Spleen (tissue), 7 donors: ENCODE data around the gene MEFV.

Experiments used
- POLR2A ChIP-seq, 3 donors: fragments of 450-650 bp; IDR thresholded peaks; one replicate each; pipeline ENCODE4 v1.5.1; 2017; ENCODE audit warnings: antibody characterized with exemption in 3 of 3, mild to moderate bottlenecking in 1 of 3
- POLR2AphosphoS5 ChIP-seq, 3 donors: sonication (generic); formaldehyde crosslinking; IDR thresholded peaks; one replicate each; pipeline ENCODE4 v1.5.1; 2017; ENCODE audit warnings: antibody characterized with exemption in 3 of 3
- TF ChIP-seq, protein P1 (sequence below), 11 experiments: fragments of 200-600 bp in 7 of 11; fragments of 450-650 bp in 4 of 11; sonication (generic) in 4 of 11; IDR thresholded peaks in 8 of 11; conservative IDR thresholded peaks in 3 of 11; 1 replicate in 7 of 11; 2 replicates in 4 of 11; pipeline versions ENCODE4 v1.4.0 to v1.8.0; 2016 to 2021; ENCODE audit warnings: antibody characterized with exemption in 11 of 11, inconsistent platforms in 4 of 11, mild to moderate bottlenecking in 1 of 11
- donor health status: DM: no; HTN: no; CAD: no; lungs with moderate emphysema.
- donor health status: DM: no; HTN: no; CAD: no.
- donor health status: DM: no; HTN: no; CAD: no.

DNA sequence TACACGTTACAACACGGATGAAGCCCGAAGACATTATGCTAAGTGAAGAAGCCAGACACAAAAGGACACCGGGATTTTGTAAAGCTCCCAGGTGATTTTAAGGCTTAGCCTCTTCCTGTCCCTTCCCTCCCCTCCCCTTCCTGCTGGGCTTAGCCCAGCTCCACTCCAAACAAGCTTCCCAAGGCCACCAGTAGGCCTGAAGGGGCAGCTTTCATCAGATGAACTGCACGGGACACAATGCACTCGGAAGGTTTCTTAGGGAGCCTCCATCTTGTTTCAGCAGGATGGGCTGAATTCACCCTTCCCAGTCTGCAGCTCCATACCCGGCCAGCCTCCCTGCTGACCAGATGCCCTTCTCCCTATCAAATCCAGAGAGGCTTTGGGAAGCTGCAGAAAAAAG lies 10.4 kb downstream of the MEFV start:
- no peak for TF ChIP-seq POLR2AphosphoS5 (IDR thresholded peaks at IDR 0.05)
- TF ChIP-seq POLR2A (IDR thresholded peaks at IDR 0.05): no peak
- TF ChIP-seq, protein P1, sequence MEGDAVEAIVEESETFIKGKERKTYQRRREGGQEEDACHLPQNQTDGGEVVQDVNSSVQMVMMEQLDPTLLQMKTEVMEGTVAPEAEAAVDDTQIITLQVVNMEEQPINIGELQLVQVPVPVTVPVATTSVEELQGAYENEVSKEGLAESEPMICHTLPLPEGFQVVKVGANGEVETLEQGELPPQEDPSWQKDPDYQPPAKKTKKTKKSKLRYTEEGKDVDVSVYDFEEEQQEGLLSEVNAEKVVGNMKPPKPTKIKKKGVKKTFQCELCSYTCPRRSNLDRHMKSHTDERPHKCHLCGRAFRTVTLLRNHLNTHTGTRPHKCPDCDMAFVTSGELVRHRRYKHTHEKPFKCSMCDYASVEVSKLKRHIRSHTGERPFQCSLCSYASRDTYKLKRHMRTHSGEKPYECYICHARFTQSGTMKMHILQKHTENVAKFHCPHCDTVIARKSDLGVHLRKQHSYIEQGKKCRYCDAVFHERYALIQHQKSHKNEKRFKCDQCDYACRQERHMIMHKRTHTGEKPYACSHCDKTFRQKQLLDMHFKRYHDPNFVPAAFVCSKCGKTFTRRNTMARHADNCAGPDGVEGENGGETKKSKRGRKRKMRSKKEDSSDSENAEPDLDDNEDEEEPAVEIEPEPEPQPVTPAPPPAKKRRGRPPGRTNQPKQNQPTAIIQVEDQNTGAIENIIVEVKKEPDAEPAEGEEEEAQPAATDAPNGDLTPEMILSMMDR (IDR thresholded peaks at IDR 0.05 in 8 of 11, conservative IDR thresholded peaks at IDR 0.05 in 3 of 11): no peak
